ENCODE measurements around the gene EMCN.
"Not testable (repeated sequence)": the region's sequence is repeated elsewhere in the genome, so short reads cannot be mapped to it uniquely, and the experiment has no call there.

EMCN gene

DNA sequence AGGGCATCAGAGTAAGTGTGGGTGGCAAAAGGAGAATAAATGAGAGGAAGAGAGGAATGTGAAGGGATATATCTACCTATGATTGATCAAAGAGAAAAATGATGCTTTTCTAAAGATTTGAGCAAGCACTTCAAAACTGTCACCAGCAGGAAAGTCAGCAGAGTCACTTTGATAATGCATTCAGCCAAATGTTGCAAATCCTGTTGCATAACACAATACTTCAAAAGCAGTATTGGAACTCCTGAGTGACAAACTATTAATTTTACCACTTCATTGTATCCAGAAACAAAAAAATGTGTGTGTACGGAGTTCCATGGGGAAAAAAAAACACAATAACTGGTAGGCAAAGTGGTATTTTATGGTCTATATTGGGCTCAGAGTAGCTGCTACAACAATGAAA, 160.3 kb downstream of the EMCN start:
- Histone ChIP-seq H2AFZ (ENCODE audit: low read depth, low read length) (no peak overlapping the region), H3K4me3 (ENCODE audit: low read length) (no peak overlapping the region), H3K27me3 (ENCODE audit: insufficient read depth, low read length) (no peaks in the 10 kb centered on the region), H3K4me1 (ENCODE audit: insufficient read depth, low read length) (no peaks in the 10 kb centered on the region), H3K36me3 (ENCODE audit: insufficient read depth, low read length) (no peaks in the 10 kb centered on the region), H3K9me3 (ENCODE audit: low read length) (no peaks in the 10 kb centered on the region)

GRCh38 chr4:100356172-100356571, 161.7 kb downstream of the EMCN start:
- Histone ChIP-seq H3K9me3 (ENCODE audit: low read length) (no peaks in the 10 kb centered on the region), H3K4me1 (ENCODE audit: insufficient read depth, low read length) (no peaks in the 10 kb centered on the region), H2AFZ (ENCODE audit: low read depth, low read length) (no peak overlapping the region), H3K36me3 (ENCODE audit: insufficient read depth, low read length) (no peaks in the 10 kb centered on the region), H3K27me3 (ENCODE audit: insufficient read depth, low read length) (no peaks in the 10 kb centered on the region), H3K4me3 (ENCODE audit: low read length) (no peak overlapping the region)

- not testable (repeated sequence) for H3K36me3 ChIP-seq (ENCODE audit: insufficient read depth, low read length); H3K9me3 ChIP-seq (ENCODE audit: low read length); H3K4me3 ChIP-seq (ENCODE audit: low read length); H3K27me3 ChIP-seq (ENCODE audit: insufficient read depth, low read length); H2AFZ ChIP-seq (ENCODE audit: low read depth, low read length); H3K4me1 ChIP-seq (ENCODE audit: insufficient read depth, low read length)
Measured at GRCh38 chr4:100352352-100352751, 165.5 kb downstream of the EMCN start.

DNA sequence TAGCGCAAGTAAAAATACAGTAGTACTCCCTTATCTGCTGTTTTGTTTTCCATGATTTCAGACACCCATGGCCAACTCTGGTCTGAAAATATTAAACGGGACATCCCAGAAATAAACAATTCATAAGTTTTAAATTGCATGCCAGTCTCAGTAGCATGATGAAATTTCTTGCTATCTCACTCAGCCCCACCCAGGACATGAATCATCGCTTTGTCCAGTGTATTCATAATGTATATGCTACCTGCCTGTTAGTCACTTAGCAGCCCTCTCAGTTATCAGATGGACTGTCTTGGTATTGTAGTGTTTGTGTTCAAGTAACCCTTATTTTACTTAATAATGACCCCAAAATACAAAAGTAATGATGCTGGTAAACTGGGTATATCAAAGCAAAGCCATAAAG, 169.3 kb downstream of the EMCN start:
- H2AFZ ChIP-seq (ENCODE audit: low read depth, low read length) = no peak overlapping the region
- H3K4me3 ChIP-seq (ENCODE audit: low read length) = no peak overlapping the region
- H3K27me3 ChIP-seq (ENCODE audit: insufficient read depth, low read length) = no peaks in the 10 kb centered on the region
- H3K4me1 ChIP-seq (ENCODE audit: insufficient read depth, low read length) = no peaks in the 10 kb centered on the region
- H3K9me3 ChIP-seq (ENCODE audit: low read length) = no peaks in the 10 kb centered on the region
- H3K36me3 ChIP-seq (ENCODE audit: insufficient read depth, low read length) = no peaks in the 10 kb centered on the region

- no peaks in the 10 kb centered on the region for H3K27me3 ChIP-seq (ENCODE audit: insufficient read depth, low read length)
- no peaks in the 10 kb centered on the region for H3K4me1 ChIP-seq (ENCODE audit: insufficient read depth, low read length)
- H3K4me3 ChIP-seq (ENCODE audit: low read length) = no peak overlapping the region
- H3K9me3 ChIP-seq (ENCODE audit: low read length) = no peaks in the 10 kb centered on the region
- no peaks in the 10 kb centered on the region for H3K36me3 ChIP-seq (ENCODE audit: insufficient read depth, low read length)
- H2AFZ ChIP-seq (ENCODE audit: low read depth, low read length) = no peak overlapping the region
Measured at GRCh38 chr4:100347241-100347640, 170.6 kb downstream of the EMCN start.

DNA sequence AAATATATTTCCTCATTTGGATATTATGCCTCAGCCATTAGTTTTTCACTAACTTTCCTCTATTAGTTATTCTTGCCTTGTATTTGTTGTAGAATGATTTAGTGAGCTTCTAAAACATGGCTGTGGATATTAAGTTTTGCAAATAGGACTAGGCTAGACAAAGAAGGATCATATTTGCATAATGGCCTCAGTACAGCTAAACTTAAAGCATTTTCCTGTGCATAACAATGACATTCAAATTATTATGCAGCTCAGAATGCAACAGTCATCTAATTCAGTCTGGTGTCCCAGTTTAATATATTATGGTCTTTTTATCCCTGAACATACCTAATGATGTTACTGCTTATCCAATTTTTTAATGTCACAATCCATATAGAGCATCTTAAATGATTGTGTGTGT, 172.2 kb downstream of the EMCN start:
- H3K27me3 ChIP-seq (ENCODE audit: insufficient read depth, low read length) = no peaks in the 10 kb centered on the region
- no peaks in the 10 kb centered on the region for H3K36me3 ChIP-seq (ENCODE audit: insufficient read depth, low read length)
- no peak overlapping the region for H3K4me3 ChIP-seq (ENCODE audit: low read length)
- H3K4me1 ChIP-seq (ENCODE audit: insufficient read depth, low read length) = no peaks in the 10 kb centered on the region
- H2AFZ ChIP-seq (ENCODE audit: low read depth, low read length) = no peak overlapping the region
- no peaks in the 10 kb centered on the region for H3K9me3 ChIP-seq (ENCODE audit: low read length)

Measured in neuron (in vitro differentiated cells).